Effector CD4-positive, alpha-beta T cell (primary cell): ENCODE measurements around the gene AR.

Experiments used
- DNase-seq: peaks from one replicate; pipeline ENCODE4 v3.0.0-alpha.2; 2020

AR gene

GRCh38 chrX:67732864-67733263, 189.0 kb downstream of the AR start:
- no peak for DNase-seq

- DNase-seq, result no peak
Measured at GRCh38 chrX:67734111-67734753, 190.4 kb downstream of the AR start.

DNA sequence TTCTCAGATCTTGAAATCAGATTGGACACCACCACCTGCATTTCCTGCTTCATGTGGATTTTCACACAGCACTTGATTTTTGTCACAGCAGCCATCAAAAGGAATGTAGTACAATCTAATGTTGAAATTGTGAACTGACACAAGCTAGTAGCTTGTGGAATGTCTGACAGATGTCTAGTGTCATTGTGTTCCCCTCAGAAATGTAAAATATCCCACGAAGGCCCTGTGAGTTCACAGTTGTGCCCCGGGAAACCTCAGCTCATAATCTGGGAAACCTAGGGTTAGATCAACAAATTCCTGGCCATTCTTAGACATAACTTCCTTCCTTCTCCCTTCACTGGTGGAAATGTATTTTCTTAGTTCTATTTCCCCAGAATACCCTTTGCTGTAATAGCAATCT, 205.7 kb downstream of the AR start:
- no peak for DNase-seq

DNA sequence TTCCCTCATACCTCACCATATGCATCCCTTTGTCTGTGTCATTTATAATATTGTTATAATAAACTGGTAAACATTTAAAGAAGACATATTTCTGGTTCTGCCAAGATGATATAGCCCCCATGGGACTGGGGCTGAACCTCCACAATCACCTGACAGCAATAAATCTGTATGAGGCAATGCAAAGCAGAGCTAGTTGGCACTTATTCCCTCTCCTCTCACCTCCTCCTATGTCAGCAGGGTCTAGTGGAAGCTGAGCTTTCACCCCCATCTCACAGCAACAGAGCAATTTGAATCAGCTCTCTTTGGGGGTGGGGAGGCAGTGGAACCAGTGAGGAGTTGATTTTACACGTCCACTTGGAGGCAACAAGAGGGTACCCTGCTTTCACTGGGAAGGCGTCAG, 206.9 kb downstream of the AR start:
- DNase-seq, result no peak

DNA sequence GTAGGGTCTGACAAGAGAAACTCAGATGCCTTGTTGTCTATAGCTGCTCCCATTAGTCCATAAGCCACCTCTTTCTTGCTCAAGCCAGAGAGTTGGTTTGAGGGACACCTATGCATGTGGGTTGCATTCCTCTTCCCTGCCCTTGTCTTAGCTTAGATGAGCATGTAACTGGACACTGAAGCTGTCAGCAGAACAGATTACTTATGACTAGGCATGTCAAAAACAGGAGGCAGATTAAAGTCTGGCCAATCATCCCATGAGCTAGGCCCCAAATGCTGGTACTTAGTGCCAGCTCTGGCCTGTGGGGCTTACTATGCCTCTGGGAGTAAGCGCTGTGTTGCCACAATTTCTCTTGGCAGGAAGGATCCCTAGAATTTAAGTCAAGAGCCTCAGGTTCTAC, 215.2 kb downstream of the AR start:
- no peak for DNase-seq

- no peak for DNase-seq
Measured at GRCh38 chrX:67777148-67777547, 233.3 kb downstream of the AR start.

DNA sequence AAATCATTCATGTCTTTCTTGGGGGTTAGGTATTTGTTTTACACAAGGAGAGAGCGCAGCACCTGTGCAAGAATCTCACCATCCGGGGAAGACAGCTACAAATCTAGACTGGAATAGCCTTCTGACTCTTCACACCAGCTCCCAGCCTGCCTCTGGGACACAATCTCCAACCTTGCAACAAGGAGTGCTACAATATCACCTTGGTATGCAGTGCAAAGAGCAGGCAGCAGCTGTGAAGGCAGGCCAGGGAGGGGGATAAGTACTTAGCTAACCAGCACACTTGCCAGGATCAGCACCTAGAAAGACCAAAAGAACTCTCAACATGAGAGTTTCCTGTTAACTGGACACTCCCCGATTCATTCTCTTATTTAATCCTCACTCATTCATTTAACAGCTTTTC, 235.3 kb downstream of the AR start:
- DNase-seq, result no peak
